ENCODE measurements around the gene ATF2.
A peak's percentile ranks its signal among the peaks of the same experiment; 100 is the strongest.

ATF2 gene

DNA sequence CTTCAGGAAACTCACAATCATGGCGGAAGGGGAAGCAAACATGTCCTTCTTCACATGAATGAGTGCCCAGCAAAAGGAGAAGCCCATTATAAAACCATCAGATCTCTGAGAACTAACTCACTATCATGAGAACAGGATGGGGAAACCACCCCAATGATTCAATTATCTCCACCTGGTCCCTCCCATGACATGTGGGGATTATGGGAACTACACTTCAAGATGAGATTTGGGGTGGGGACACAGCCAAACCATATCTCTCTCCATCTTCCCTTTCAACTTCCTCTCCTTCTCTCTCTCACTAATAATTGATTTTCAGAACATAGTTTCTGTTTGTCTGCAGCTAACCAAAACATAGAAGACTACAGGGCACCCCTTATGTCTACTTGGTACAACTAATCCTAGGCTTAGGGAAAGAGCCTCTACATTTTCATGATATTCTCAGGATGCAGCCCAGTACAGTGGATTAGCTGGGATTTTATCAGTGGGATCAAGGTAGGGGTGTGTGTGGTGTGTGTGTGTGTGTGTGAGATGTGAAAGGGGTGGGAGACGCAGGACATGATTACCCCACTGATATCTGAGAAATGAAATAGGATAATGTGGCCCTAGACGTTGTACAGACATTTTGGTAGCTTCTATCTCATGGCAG lies 2.8 kb upstream of the ATF2 start:
- Histone ChIP-seq H3K27ac (no peak overlapping the region), H3K9me3 (ENCODE audit: severe bottlenecking) (no peaks in the 10 kb centered on the region), H3K36me3 (peaks cover 9% of the 10 kb centered on the region), H3K4me3 (ENCODE audit: low read depth, low read length) (no peak overlapping the region), H3K27me3 (ENCODE audit: insufficient read depth, low read depth, severe bottlenecking) (no peaks in the 10 kb centered on the region)
- DNase-seq = no peak
- TF ChIP-seq, protein P1, sequence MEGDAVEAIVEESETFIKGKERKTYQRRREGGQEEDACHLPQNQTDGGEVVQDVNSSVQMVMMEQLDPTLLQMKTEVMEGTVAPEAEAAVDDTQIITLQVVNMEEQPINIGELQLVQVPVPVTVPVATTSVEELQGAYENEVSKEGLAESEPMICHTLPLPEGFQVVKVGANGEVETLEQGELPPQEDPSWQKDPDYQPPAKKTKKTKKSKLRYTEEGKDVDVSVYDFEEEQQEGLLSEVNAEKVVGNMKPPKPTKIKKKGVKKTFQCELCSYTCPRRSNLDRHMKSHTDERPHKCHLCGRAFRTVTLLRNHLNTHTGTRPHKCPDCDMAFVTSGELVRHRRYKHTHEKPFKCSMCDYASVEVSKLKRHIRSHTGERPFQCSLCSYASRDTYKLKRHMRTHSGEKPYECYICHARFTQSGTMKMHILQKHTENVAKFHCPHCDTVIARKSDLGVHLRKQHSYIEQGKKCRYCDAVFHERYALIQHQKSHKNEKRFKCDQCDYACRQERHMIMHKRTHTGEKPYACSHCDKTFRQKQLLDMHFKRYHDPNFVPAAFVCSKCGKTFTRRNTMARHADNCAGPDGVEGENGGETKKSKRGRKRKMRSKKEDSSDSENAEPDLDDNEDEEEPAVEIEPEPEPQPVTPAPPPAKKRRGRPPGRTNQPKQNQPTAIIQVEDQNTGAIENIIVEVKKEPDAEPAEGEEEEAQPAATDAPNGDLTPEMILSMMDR (IDR thresholded peaks at IDR 0.05; ENCODE audit: low read depth, low read length) = no peak

DNA sequence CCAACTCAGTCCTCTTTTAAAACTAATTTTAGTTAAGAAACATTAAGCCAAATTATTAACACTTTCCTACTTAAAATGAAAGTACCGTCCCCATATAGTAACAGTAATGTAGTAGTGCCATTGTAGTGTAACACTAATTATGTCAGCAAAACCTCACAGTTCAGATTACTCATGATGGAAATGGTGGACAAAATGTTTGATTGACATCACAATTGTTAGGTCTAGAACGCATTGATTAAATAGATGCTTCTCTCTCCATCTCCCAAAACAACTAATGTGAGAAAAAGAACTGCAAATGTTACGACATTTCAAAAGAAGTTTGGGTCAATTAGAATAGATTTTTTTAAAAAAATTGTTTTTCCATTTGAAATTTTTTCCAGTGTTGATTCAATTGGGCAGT lies 1.2 kb upstream of the ATF2 start:
- Histone ChIP-seq H3K9me3 (ENCODE audit: severe bottlenecking) (no peaks in the 10 kb centered on the region), H3K27ac (peak overlapping the region; percentile 87), H3K27me3 (ENCODE audit: insufficient read depth, low read depth, severe bottlenecking) (no peaks in the 10 kb centered on the region), H3K36me3 (peaks cover 5% of the 10 kb centered on the region), H3K4me3 (ENCODE audit: low read depth, low read length) (peak overlapping the region; percentile 95)
- no peak for DNase-seq
- TF ChIP-seq, protein P1 (IDR thresholded peaks at IDR 0.05; ENCODE audit: low read depth, low read length) = no peak

DNA sequence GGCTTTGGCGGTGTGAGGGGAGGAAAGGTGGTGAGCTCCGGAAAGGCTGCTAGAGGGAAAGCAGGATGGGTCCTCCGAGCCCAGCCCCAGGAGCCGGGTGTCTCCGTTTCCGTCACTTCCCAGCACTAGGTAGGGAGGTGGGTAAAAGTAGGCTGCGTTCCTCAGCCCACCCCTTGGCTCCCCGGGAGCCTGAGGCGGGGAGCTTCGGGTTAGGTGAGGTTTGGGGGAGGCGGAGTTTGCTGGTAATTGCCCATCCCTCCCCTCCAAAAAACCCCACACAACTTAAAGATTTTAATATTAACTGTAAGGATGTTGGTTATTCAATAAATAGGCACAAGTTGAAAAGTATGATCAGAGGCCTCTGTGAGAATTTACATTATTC lies 552 bp upstream of the ATF2 start:
- peak overlapping the region; percentile 87 for H3K27ac ChIP-seq
- TF ChIP-seq, protein P1 (IDR thresholded peaks at IDR 0.05; ENCODE audit: low read depth, low read length) = no peak
- peak overlapping the region; percentile 95 for H3K4me3 ChIP-seq (ENCODE audit: low read depth, low read length)
- H3K36me3 ChIP-seq = peaks cover 5% of the 10 kb centered on the region
- DNase-seq = no peak
- H3K9me3 ChIP-seq (ENCODE audit: severe bottlenecking) = no peaks in the 10 kb centered on the region
- no peaks in the 10 kb centered on the region for H3K27me3 ChIP-seq (ENCODE audit: insufficient read depth, low read depth, severe bottlenecking)

DNA sequence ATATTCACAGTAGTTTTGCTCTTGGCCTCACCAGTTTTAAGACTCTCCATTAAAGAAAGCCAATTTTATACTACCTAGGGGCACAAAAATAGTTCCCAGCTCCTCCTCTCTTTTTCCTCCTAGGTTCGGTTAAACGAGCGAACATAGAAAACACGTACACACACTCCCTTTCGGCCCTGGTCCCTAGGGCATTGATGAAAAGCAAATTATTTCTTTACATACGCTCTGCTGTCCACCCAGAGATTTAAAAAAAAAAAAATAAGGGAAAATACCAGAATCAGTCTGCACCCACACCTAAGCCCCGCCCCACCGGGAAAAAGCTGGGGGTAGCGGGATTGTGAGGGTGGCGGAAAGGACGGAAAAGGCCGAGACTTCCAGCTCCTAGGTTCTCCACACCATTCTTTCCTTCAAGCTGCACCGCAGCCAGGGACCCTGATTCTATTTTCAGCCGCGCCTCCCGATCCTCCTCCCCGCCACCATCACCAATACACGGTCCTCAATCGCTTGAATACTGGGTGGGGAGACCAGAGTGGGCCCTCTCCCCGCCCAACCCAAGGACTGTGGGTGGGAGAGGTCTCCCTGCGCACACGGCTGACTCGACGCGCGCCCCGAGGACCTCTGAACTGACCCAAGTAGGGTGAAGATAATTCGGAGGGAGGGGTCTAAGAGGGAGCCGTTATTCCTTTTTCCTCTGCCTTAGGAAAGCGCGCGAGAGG lies 769 bp downstream of the ATF2 start:
- peak; percentile 41 for DNase-seq
- peaks cover 7% of the 10 kb centered on the region for H3K36me3 ChIP-seq
- H3K27me3 ChIP-seq (ENCODE audit: insufficient read depth, low read depth, severe bottlenecking) = no peaks in the 10 kb centered on the region
- H3K4me3 ChIP-seq (ENCODE audit: low read depth, low read length) = peak overlapping the region; percentile 99
- TF ChIP-seq, protein P1 (IDR thresholded peaks at IDR 0.05; ENCODE audit: low read depth, low read length) = no peak
- peak overlapping the region; percentile 92 for H3K27ac ChIP-seq
- H3K9me3 ChIP-seq (ENCODE audit: severe bottlenecking) = no peaks in the 10 kb centered on the region

DNA sequence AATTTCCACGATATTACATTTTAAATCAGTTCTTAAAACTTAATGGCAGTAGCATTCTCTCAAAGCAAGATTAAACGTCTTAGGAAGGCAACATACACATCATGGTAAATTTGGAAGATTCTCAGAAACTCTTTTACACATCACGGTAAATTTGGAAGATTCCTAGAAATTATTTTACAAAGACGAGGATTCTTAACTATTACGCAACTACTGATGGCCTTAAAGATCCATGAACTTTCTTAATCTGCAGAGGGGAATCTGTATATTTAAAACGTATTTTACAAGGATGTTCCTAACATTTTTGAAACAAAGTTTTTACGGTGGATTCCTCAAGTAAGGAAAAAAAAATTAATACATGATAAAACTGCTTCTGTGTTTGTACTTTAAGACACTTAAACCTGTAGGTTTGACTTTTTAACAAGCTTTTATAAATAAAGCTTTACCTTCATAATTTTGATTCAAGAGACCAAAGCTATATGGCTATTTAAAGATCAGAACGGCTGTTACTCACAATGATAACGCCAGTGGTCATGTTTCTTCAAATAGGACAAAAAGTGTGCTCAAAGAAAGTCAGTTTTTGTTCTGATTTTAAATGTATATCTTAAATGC lies 1.7 kb downstream of the ATF2 start:
- Histone ChIP-seq H3K4me3 (ENCODE audit: low read depth, low read length) (peak overlapping the region; percentile 99), H3K27me3 (ENCODE audit: insufficient read depth, low read depth, severe bottlenecking) (no peaks in the 10 kb centered on the region), H3K9me3 (ENCODE audit: severe bottlenecking) (no peaks in the 10 kb centered on the region), H3K27ac (no peak overlapping the region; the same call in 1 of the 2 replicates), H3K36me3 (peaks cover 7% of the 10 kb centered on the region)
- TF ChIP-seq, protein P1 (IDR thresholded peaks at IDR 0.05; ENCODE audit: low read depth, low read length) = no peak
- no peak for DNase-seq

Measured in WERI-Rb-1 (cell line).